ENCODE results near the gene COL24A1. TPM values are rescaled to one million over a fixed set of nuclear protein-coding genes. Genes with fewer than 3 reads are reported as not detected.

Gene COL24A1
- total and polyA plus RNA-seq, 2 of the 8 experiments (the other 6 are each of a cell fraction or from before 2014, with no cell fraction given): 0.23 to 1.1 TPM

DNA sequence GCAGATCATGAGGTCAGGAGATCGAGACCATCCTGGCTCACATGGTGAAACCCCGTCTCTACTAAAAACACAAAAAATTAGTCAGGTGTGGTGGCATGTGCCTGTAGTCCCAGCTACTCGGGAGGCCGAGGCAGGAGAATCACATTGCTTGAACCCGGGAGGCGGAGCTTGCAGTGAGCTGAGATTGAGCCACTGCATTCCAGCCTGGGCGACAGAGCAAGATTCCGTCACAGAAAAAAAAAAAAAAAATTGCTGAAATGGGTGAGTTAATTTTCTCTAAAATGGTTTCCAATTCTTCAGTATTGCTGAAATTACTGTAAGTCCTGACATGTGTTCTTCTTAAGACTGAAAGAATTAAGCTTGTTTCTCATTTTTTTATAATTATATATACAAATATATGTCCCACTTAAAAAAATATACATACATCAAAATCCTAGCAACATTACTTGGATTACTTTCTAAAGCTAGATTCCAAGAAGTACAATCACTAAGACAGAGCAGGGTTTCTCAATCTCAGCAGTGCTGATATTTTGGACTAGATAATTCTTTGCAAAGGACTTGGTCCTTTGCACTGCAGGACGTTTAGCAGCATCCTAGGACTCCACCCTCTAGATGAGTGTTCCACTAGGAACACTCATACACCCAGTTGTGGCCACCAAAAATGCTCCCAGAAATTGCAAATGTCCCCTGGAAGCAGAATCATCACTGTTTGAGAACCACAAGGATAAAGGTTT lies 473.1 kb downstream of the COL24A1 start:
- H3K14ac ChIP-seq (ENCODE audit: insufficient read length): no peak overlapping the region
- H3K9ac ChIP-seq (replicated peaks in 1 of 4; ENCODE audit: extremely low read depth in 1 of 4, low read depth in 3 of 4, low read length in 3 of 4): no peak overlapping the region
- WGBS, 2 experiments (ENCODE audit: extremely low coverage in 1 of 2, insufficient coverage in 1 of 2, insufficient read length in 1 of 2, insufficient replicate concordance in 2 of 2, low coverage in 1 of 2, low lambda C conversion rate in 2 of 2, missing lambda C conversion rate in 1 of 2): 100% methylated on average over 8 of the region's 9 CpGs; no CpG with 5 or more reads in 1 of the 2 experiments
- H3K56ac ChIP-seq (replicated peaks; ENCODE audit: insufficient read length, low read depth, low read length): no peak overlapping the region
- no peak overlapping the region for H3K23ac ChIP-seq (ENCODE audit: insufficient read length)
- DNase-seq (ENCODE audit: low read depth in 1 of 2, low spot score in 2 of 2) (no peak), FAIRE-seq (no peak)
- peaks cover 0 to 8% (median 0%) of the 10 kb centered on the region in 4 experiments; a peak in 2 of 8 replicates for H3K36me3 ChIP-seq (ENCODE audit: control insufficient read depth in 2 of 4, insufficient read depth in 4 of 4, low read length in 3 of 4)
- no peak overlapping the region for H3K27ac ChIP-seq (ENCODE audit: low read depth, low read length)
- no peak overlapping the region for H2BK20ac ChIP-seq (ENCODE audit: low read length)
- no peaks in the 10 kb centered on the region for H3K79me1 ChIP-seq (ENCODE audit: low read depth, low read length)
- no peak overlapping the region for H2AK5ac ChIP-seq (ENCODE audit: low read depth, low read length)
- H3K4me2 ChIP-seq (ENCODE audit: insufficient read depth in 1 of 2, low read depth in 2 of 2, low read length in 2 of 2): no peak overlapping the region
- no peaks in the 10 kb centered on the region for H3K23me2 ChIP-seq (ENCODE audit: low read depth, low read length)
- TF ChIP-seq, protein P1, sequence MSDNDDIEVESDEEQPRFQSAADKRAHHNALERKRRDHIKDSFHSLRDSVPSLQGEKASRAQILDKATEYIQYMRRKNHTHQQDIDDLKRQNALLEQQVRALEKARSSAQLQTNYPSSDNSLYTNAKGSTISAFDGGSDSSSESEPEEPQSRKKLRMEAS (IDR thresholded peaks at IDR 0.05): no peak
- TF ChIP-seq, protein P2, sequence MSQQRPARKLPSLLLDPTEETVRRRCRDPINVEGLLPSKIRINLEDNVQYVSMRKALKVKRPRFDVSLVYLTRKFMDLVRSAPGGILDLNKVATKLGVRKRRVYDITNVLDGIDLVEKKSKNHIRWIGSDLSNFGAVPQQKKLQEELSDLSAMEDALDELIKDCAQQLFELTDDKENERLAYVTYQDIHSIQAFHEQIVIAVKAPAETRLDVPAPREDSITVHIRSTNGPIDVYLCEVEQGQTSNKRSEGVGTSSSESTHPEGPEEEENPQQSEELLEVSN (IDR thresholded peaks at IDR 0.05): no peak
- TF ChIP-seq, protein P3, sequence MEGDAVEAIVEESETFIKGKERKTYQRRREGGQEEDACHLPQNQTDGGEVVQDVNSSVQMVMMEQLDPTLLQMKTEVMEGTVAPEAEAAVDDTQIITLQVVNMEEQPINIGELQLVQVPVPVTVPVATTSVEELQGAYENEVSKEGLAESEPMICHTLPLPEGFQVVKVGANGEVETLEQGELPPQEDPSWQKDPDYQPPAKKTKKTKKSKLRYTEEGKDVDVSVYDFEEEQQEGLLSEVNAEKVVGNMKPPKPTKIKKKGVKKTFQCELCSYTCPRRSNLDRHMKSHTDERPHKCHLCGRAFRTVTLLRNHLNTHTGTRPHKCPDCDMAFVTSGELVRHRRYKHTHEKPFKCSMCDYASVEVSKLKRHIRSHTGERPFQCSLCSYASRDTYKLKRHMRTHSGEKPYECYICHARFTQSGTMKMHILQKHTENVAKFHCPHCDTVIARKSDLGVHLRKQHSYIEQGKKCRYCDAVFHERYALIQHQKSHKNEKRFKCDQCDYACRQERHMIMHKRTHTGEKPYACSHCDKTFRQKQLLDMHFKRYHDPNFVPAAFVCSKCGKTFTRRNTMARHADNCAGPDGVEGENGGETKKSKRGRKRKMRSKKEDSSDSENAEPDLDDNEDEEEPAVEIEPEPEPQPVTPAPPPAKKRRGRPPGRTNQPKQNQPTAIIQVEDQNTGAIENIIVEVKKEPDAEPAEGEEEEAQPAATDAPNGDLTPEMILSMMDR (IDR thresholded peaks at IDR 0.05; ENCODE audit: control extremely low read depth in 1 of 3, insufficient read depth in 1 of 3, low read depth in 1 of 3, low read length in 3 of 3): no peak
- TF ChIP-seq HDAC2 (IDR thresholded peaks at IDR 0.05; ENCODE audit: borderline replicate concordance in 1 of 2, low read depth in 2 of 2, low read length in 2 of 2) (no peak), CREB1 (IDR thresholded peaks at IDR 0.05) (no peak)
- TF ChIP-seq, protein P4, sequence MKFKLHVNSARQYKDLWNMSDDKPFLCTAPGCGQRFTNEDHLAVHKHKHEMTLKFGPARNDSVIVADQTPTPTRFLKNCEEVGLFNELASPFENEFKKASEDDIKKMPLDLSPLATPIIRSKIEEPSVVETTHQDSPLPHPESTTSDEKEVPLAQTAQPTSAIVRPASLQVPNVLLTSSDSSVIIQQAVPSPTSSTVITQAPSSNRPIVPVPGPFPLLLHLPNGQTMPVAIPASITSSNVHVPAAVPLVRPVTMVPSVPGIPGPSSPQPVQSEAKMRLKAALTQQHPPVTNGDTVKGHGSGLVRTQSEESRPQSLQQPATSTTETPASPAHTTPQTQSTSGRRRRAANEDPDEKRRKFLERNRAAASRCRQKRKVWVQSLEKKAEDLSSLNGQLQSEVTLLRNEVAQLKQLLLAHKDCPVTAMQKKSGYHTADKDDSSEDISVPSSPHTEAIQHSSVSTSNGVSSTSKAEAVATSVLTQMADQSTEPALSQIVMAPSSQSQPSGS (IDR thresholded peaks at IDR 0.05; ENCODE audit: low read length): no peak
- no peak overlapping the region for H4K91ac ChIP-seq (replicated peaks; ENCODE audit: insufficient read length, low read length)
- no peak overlapping the region for H2BK12ac ChIP-seq (ENCODE audit: low read depth, low read length)
- H4K5ac ChIP-seq (ENCODE audit: insufficient read length, low read depth, low read length): no peak overlapping the region
- no peaks in the 10 kb centered on the region for H3K27me3 ChIP-seq (replicated peaks in 1 of 4; ENCODE audit: control insufficient read depth in 3 of 4, extremely low read depth in 1 of 4, insufficient read depth in 3 of 4, low read length in 3 of 4)
- no peak overlapping the region for H3K4me3 ChIP-seq (ENCODE audit: extremely low read depth in 1 of 4, insufficient read depth in 2 of 4, low read depth in 3 of 4, low read length in 4 of 4)
- H3K79me2 ChIP-seq (ENCODE audit: control insufficient read depth in 1 of 2, insufficient read depth in 2 of 2, low read length in 2 of 2): no peaks in the 10 kb centered on the region; a peak in 1 of 4 replicates
- H4K8ac ChIP-seq (ENCODE audit: extremely low read depth, insufficient read depth, low read length): no peak overlapping the region
- ChIA-PET CTCF (ENCODE audit: partially characterized antibody) (interaction anchor here (0.6 to 2.7 kb wide), 6 partner anchors 9 to 757 kb away, joined by 3 to 13 read pairs (median 3); partner anchors contain the start of gene CCN1), POLR2A (ENCODE audit: partially characterized antibody) (interaction anchor here (0.6 to 1.8 kb wide), 2 partner anchors 9 to 25 kb away, joined by 3 to 6 read pairs; partner anchors contain the start of gene ZNHIT6)
- H3K9me3 ChIP-seq (ENCODE audit: insufficient read depth in 2 of 2, low read depth in 1 of 2, low read length in 1 of 2): no peaks in the 10 kb centered on the region
- no peak overlapping the region for H2BK120ac ChIP-seq (replicated peaks; ENCODE audit: low read depth, low read length)
- no peaks in the 10 kb centered on the region for H4K20me1 ChIP-seq (replicated peaks in 1 of 2; ENCODE audit: control insufficient read depth in 1 of 2, insufficient read depth in 2 of 2, low read length in 2 of 2)
- no peak overlapping the region for H2BK15ac ChIP-seq (ENCODE audit: low read length)
- H3K18ac ChIP-seq (ENCODE audit: extremely low read depth, low read length): no peak overlapping the region
- H2AFZ ChIP-seq (ENCODE audit: low read length): no peak overlapping the region
- H3K4ac ChIP-seq (replicated peaks; ENCODE audit: insufficient read length, low read depth, low read length): no peak overlapping the region
- H3K4me1 ChIP-seq (replicated peaks in 1 of 4; ENCODE audit: control insufficient read depth in 3 of 4, insufficient read depth in 4 of 4, low read length in 3 of 4): no peaks in the 10 kb centered on the region
- H2BK5ac ChIP-seq (ENCODE audit: low read depth, low read length): no peak overlapping the region

Data from H1 (cell line).